Endothelial cell of umbilical vein (primary cell): ENCODE results near the gene ALB. TPM values are rescaled to one million over a fixed set of nuclear protein-coding genes. Genes with fewer than 3 reads are reported as not detected.

Experiments
- BruUV-seq: library from RNA; stranded (reverse); fragments of 400-500 nt; replicated peaks from 2 replicates; lab custom pipeline; 2021; lab: Mats Ljungman, UMichigan
- CTCF ChIA-PET: fragments of 300-600, 350-600 bp; sonication (Branson Sonifier 250); formaldehyde crosslinking; loops from one replicate; lab custom pipeline; 2021; ENCODE audit warnings: antibody characterized with exemption, inconsistent platforms; lab: Charles Lee
- POLR2A ChIA-PET: fragments of 300-600, 350-600 bp; sonication (Branson Sonifier 250); formaldehyde crosslinking; loops from one replicate; lab custom pipeline; 2021; ENCODE audit warnings: antibody characterized with exemption, inconsistent platforms; lab: Charles Lee
- DNase-seq: peaks from one replicate; pipeline ENCODE4 v3.0.0-alpha.2; 2011; ENCODE audit warnings: low read depth, low spot score
- FAIRE-seq: peaks from 2 replicates; lab custom pipeline; 2011; peaks lifted over from hg19 to GRCh38; lab: Jason Lieb, UNC
- H2AFZ ChIP-seq: 2 replicates; pipeline ENCODE4 v1.6.0; 2012; ENCODE audit warnings: low read depth, low read length, control low read depth, inconsistent platforms
- H3K27ac ChIP-seq: 2 replicates; pipeline ENCODE4 v1.5.1; 2011; ENCODE audit warnings: low read depth, mild to moderate bottlenecking, control low read depth, low read length, moderate library complexity; ENCODE audit not compliant: insufficient read depth
- H3K27me3 ChIP-seq, 2 experiments: 2 replicates each; pipeline versions ENCODE4 v1.6.0 to v1.6.1; 2011; ENCODE audit warnings: low read length in 2 of 2, mixed read lengths in 1 of 2; ENCODE audit not compliant: control insufficient read depth in 2 of 2, insufficient read depth in 2 of 2
- H3K36me3 ChIP-seq, 2 experiments: 2 replicates in 1 of 2; 3 replicates in 1 of 2; pipeline ENCODE4 v1.5.1; 2011; ENCODE audit warnings: low read length in 2 of 2, mild to moderate bottlenecking in 1 of 2, moderate library complexity in 1 of 2; ENCODE audit not compliant: control insufficient read depth in 2 of 2, insufficient read depth in 2 of 2; ENCODE audit errors: extremely low read depth in 1 of 2
- H3K4me1 ChIP-seq: 3 replicates; pipeline ENCODE4 v1.5.1; 2011; ENCODE audit warnings: mild to moderate bottlenecking, low read length; ENCODE audit not compliant: control insufficient read depth, insufficient read depth; ENCODE audit errors: extremely low read depth
- H3K4me2 ChIP-seq: 2 replicates; pipeline ENCODE4 v1.6.1; 2011; ENCODE audit warnings: low read length, control low read depth, mixed read lengths; ENCODE audit not compliant: insufficient read depth
- H3K4me3 ChIP-seq, 3 experiments: fragments of 200-600 bp in 1 of 3; sonication (generic), shearing (Covaris generic) in 1 of 3; replicated peaks in 1 of 3; 2 replicates each; pipeline ENCODE4 v1.5.1; 2011 to 2016; ENCODE audit warnings: control low read depth in 3 of 3, low read length in 3 of 3, mild to moderate bottlenecking in 2 of 3, inconsistent platforms in 1 of 3, low read depth in 1 of 3, moderate library complexity in 1 of 3; ENCODE audit not compliant: insufficient read depth in 1 of 3
- H3K79me2 ChIP-seq: 2 replicates; pipeline ENCODE4 v1.6.0; 2012; ENCODE audit warnings: low read length, inconsistent platforms; ENCODE audit not compliant: control insufficient read depth, insufficient read depth
- H3K9ac ChIP-seq: replicated peaks from 2 replicates; pipeline ENCODE3; 2011; ENCODE audit warnings: low read length, control low read depth; ENCODE audit not compliant: insufficient read depth; ENCODE audit errors: extremely low read depth
- H3K9me1 ChIP-seq: replicated peaks from 3 replicates; pipeline ENCODE4 v1.6.0; 2011; ENCODE audit warnings: mild to moderate bottlenecking, low read length; ENCODE audit not compliant: control insufficient read depth, insufficient read depth; ENCODE audit errors: extremely low read depth
- H3K9me3 ChIP-seq: replicated peaks from 2 replicates; pipeline ENCODE4 v1.5.1; 2012; ENCODE audit warnings: low read length, inconsistent platforms; ENCODE audit not compliant: control insufficient read depth, insufficient read depth
- H4K20me1 ChIP-seq: replicated peaks from 2 replicates; pipeline ENCODE3; 2011; ENCODE audit warnings: mild to moderate bottlenecking, low read length; ENCODE audit not compliant: control insufficient read depth, insufficient read depth; ENCODE audit errors: extremely low read depth
- CTCF ChIP-seq, 2 donors: IDR thresholded peaks; 1 replicate in 1 of 2; 2 replicates in 1 of 2; pipeline ENCODE4 v1.5.1; 2011; ENCODE audit warnings: low read length in 2 of 2, mild to moderate bottlenecking in 2 of 2, moderate library complexity in 2 of 2, control low read depth in 1 of 2, inconsistent platforms in 1 of 2, low read depth in 1 of 2; ENCODE audit not compliant: insufficient read depth in 1 of 2; ENCODE audit errors: extremely low read depth in 1 of 2
- EZH2 ChIP-seq: IDR thresholded peaks from 2 replicates; pipeline ENCODE4 v1.6.1; 2012; ENCODE audit warnings: borderline replicate concordance, low read depth, mild to moderate bottlenecking, moderate library complexity, low read length, inconsistent platforms; ENCODE audit not compliant: severe bottlenecking
- FOS ChIP-seq: IDR thresholded peaks from 2 replicates; pipeline ENCODE4 v1.6.1; 2011; ENCODE audit warnings: mild to moderate bottlenecking, low read length, moderate library complexity, borderline replicate concordance; ENCODE audit not compliant: insufficient read depth
- GATA2 ChIP-seq: IDR thresholded peaks from 2 replicates; pipeline ENCODE4 v1.7.0; 2011; ENCODE audit warnings: low read depth, mild to moderate bottlenecking, moderate library complexity, mixed read lengths, low read length; ENCODE audit not compliant: insufficient read length, insufficient read depth
- JUN ChIP-seq: IDR thresholded peaks from 2 replicates; pipeline ENCODE4 v1.6.1; 2011; ENCODE audit warnings: borderline replicate concordance, low read depth; ENCODE audit not compliant: insufficient read length, insufficient read depth
- MAX ChIP-seq: IDR thresholded peaks from 2 replicates; pipeline ENCODE4 v1.6.1; 2011; ENCODE audit not compliant: insufficient read depth, insufficient read length
- POLR2A ChIP-seq: IDR thresholded peaks from 2 replicates; pipeline ENCODE4 v1.6.1; 2012; ENCODE audit warnings: low read depth, mild to moderate bottlenecking, control low read depth, low read length
- POLR2AphosphoS5 ChIP-seq: IDR thresholded peaks from 2 replicates; pipeline ENCODE4 v1.6.1; 2012; ENCODE audit warnings: low read depth, mild to moderate bottlenecking, control low read depth, low read length, moderate library complexity; ENCODE audit not compliant: insufficient read depth
- dilution Hi-C: fragments of 300-500 bp; cut with MboI; formaldehyde crosslinking; loops from one replicate; pipeline ENCODE4 v1.15.0; 2019; ENCODE audit warnings: low sequenced_read_pairs; ENCODE audit not compliant: extremely low pct_ligation_motif_present
- intact Hi-C: fragments of 100-400 bp; cut with micrococcal nuclease; formaldehyde crosslinking; loops from one replicate; pipeline ENCODE4 v1.10.0; 2022
- polyA plus RNA-seq, 4 experiments: library from polyadenylated mRNA; depleted of rRNA in 3 of 4; stranded (reverse) in 3 of 4; unstranded in 1 of 4; fragments of >200 nt; gene quantifications; 2 replicates each; pipeline versions ENCODE4 v1.2.1 to v1.2.3, GENCODE V29; 2011 to 2012; ENCODE audit warnings: missing spikeins in 1 of 4
- total RNA-seq: library from RNA; stranded (reverse); gene quantifications from 2 replicates; pipeline ENCODE4 v1.2.3, GENCODE V29; 2021

ALB gene
- total and polyA plus RNA-seq, 2 donors (not counting 3 experiments of a cell fraction or from before 2014, with no cell fraction given), result not detected

GRCh38 chr4:73410916-73411730 lies 7.0 kb downstream of the ALB start:
- Histone ChIP-seq H3K36me3 (no peaks in the 10 kb centered on the region), H3K9me1 (no peaks in the 10 kb centered on the region), H3K9ac (no peak overlapping the region), H3K4me2 (no peak overlapping the region), H3K27me3 (peaks cover 0 to 6% of the 10 kb centered on the region in 2 experiments), H3K9me3 (no peaks in the 10 kb centered on the region), H3K4me3 (no peak overlapping the region), H4K20me1 (no peaks in the 10 kb centered on the region), H3K79me2 (no peaks in the 10 kb centered on the region), H3K27ac (no peak overlapping the region), H3K4me1 (no peaks in the 10 kb centered on the region), H2AFZ (no peak overlapping the region)
- DNase-seq (no peak), FAIRE-seq (no peak)
- dilution Hi-C loops, result no loop called here
- ChIA-PET POLR2A (no interaction called here), CTCF (interaction anchor here (1.6 kb wide), 1 partner anchor 13 kb away, joined by 3 read pairs; no protein-coding TSS in a partner anchor)
- TF ChIP-seq FOS, result no peak
- TF ChIP-seq POLR2A, result no peak
- TF ChIP-seq EZH2, result no peak
- no peak for TF ChIP-seq GATA2
- no peak for TF ChIP-seq CTCF (IDR thresholded peaks at IDR 0.05; ENCODE audit: extremely low read depth in 1 of 2, insufficient read depth in 1 of 2, low read depth in 1 of 2, low read length in 2 of 2)
- TF ChIP-seq JUN, result no peak
- TF ChIP-seq MAX, result no peak
- TF ChIP-seq POLR2AphosphoS5, result no peak
- BruUV-seq, result no TSS peak
- intact Hi-C loops, result no loop called here
